T-cell (primary cell): ENCODE measurements around the gene AHNAK. TPM values are rescaled to one million over a fixed set of nuclear protein-coding genes. Genes with fewer than 3 reads are reported as not detected.
"Not testable (repeated sequence)": the region's sequence is repeated elsewhere in the genome, so short reads cannot be mapped to it uniquely, and the experiment has no call there.

Source experiments
- ATAC-seq, 4 experiments: fragments of 200-7000 bp in 3 of 4; fragments of 150-1000 bp in 1 of 4; cut with Tn5 transposase; replicated peaks in 1 of 4; 1 replicate in 3 of 4; 2 replicates in 1 of 4; pipeline ENCODE4 v1.10.0; 2021; ENCODE audit warnings: moderate library complexity in 3 of 4, mild to moderate bottlenecking in 2 of 4, moderate number of reproducible peaks in 1 of 4
- CTCF ChIA-PET, 2 donors: fragments of 300-600 bp; sonication (Branson Sonifier 250); formaldehyde crosslinking; loops; one replicate each; lab custom pipeline; 2022; ENCODE audit warnings: antibody characterized with exemption in 2 of 2; lab: Charles Lee
- POLR2A ChIA-PET, 2 donors: fragments of 300-600 bp; sonication (Branson Sonifier 250); formaldehyde crosslinking; loops; one replicate each; lab custom pipeline; 2022; ENCODE audit warnings: antibody characterized with exemption in 2 of 2; lab: Charles Lee
- DNase-seq, 35 experiments: peaks; one replicate each; pipeline versions ENCODE4 v3.0.0 to v3.0.0-alpha.2; 2013 to 2023
- H3K27ac ChIP-seq: one replicate; pipeline ENCODE4 v1.5.1; 2013; ENCODE audit warnings: low read length
- H3K27me3 ChIP-seq, 2 experiments: replicated peaks in 1 of 2; 1 replicate in 1 of 2; 2 replicates in 1 of 2; pipeline versions ENCODE4 v1.6.1 to v1.7.0; 2013; ENCODE audit warnings: low read length in 1 of 2, mixed read lengths in 1 of 2; ENCODE audit not compliant: control insufficient read depth in 2 of 2, insufficient read depth in 2 of 2; ENCODE audit errors: extremely low read depth in 1 of 2
- H3K36me3 ChIP-seq, 2 donors: 1 replicate in 1 of 2; 2 replicates in 1 of 2; pipeline versions ENCODE4 v1.6.1 to v1.7.0; 2013; ENCODE audit warnings: low read length in 1 of 2; ENCODE audit not compliant: control insufficient read depth in 2 of 2, insufficient read depth in 1 of 2; ENCODE audit errors: extremely low read depth in 1 of 2
- H3K4me1 ChIP-seq, 2 experiments: 1 replicate in 1 of 2; 2 replicates in 1 of 2; pipeline versions ENCODE4 v1.6.1 to v1.7.0; 2013; ENCODE audit warnings: low read length in 2 of 2, mixed read lengths in 1 of 2; ENCODE audit not compliant: insufficient read depth in 2 of 2, control insufficient read depth in 1 of 2; ENCODE audit errors: extremely low read depth in 1 of 2
- H3K4me3 ChIP-seq, 2 donors: 1 replicate in 1 of 2; 2 replicates in 1 of 2; pipeline versions ENCODE4 v1.5.1 to v1.7.0; 2013; ENCODE audit warnings: mild to moderate bottlenecking in 2 of 2, low read length in 1 of 2, moderate library complexity in 1 of 2; ENCODE audit not compliant: control insufficient read depth in 1 of 2; ENCODE audit errors: extremely low read depth in 1 of 2
- H3K9me3 ChIP-seq: 2 replicates; pipeline ENCODE4 v1.7.0; 2013
- H3K27ac Mint-ChIP-seq, 2 donors: one replicate each; pipeline ENCODE4 v1.8.0; 2020 to 2021; ENCODE audit warnings: mild to moderate bottlenecking in 2 of 2, mixed read lengths in 2 of 2
- H3K27me3 Mint-ChIP-seq, 2 donors: one replicate each; pipeline ENCODE4 v1.8.0; 2021 to 2022; ENCODE audit warnings: mixed read lengths in 2 of 2
- H3K36me3 Mint-ChIP-seq: one replicate; pipeline ENCODE4 v1.8.0; 2021; ENCODE audit warnings: mixed read lengths
- H3K4me1 Mint-ChIP-seq, 3 donors: one replicate each; pipeline ENCODE4 v1.8.0; 2020 to 2022; ENCODE audit warnings: mixed read lengths in 3 of 3, mild to moderate bottlenecking in 1 of 3
- H3K4me3 Mint-ChIP-seq, 3 donors: one replicate each; pipeline ENCODE4 v1.8.0; 2020 to 2022; ENCODE audit warnings: mild to moderate bottlenecking in 3 of 3, mixed read lengths in 3 of 3, moderate library complexity in 3 of 3
- H3K9me3 Mint-ChIP-seq, 3 donors: one replicate each; pipeline ENCODE4 v1.8.0; 2020 to 2022; ENCODE audit warnings: mixed read lengths in 3 of 3
- WGBS: methylation state at CpG from one replicate; pipeline ENCODE4 v1.1.5; 2013; ENCODE audit warnings: missing lambda C conversion rate; ENCODE audit not compliant: insufficient coverage; 5-methylcytosine and 5-hydroxymethylcytosine counted together
- total RNA-seq, 35 experiments: library from RNA in 6 of 35; stranded (reverse) in 6 of 35; fragments of 120-200 nt in 1 of 35; gene quantifications; one replicate each; pipeline versions ENCODE4 v1.2.1 to v1.2.4 and lab custom pipeline; 2013 to 2026

The AHNAK gene
- total RNA-seq, 5 donors from 2014 or later (not counting 1 experiment from before 2014, with no cell fraction given), result 267 to 636 (median 395) TPM

DNA sequence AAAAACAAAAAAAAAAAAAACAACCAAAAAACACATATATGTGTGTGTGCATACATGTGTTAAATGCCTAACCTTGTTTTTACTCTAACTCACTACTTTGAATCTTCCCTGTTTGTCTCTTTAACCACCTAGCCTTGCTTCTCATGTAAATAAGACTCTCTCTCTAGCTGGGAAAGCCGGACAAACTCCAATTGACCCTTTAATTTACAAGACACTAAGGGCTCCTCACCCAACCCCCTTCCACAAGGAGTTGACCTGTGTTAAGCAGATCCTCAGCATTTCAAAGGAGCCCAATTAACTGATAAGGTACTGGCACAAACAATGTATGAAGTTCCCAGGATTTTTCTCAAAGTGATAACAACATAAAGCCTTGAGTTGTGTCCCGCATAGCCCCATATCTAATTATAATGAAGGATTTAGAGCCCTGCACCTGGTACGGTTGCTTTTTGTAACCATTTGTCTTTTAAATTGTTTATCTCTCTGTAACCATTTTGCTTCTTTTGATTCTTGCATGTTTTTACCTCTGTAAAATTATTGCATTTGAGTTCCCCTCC, 15.1 kb upstream of the AHNAK start:
- not testable (repeated sequence) for DNase-seq, H3K27ac ChIP-seq, H3K9me3 Mint-ChIP-seq, H3K4me3 ChIP-seq, H3K27me3 ChIP-seq, ATAC-seq, H3K4me3 Mint-ChIP-seq, H3K27me3 Mint-ChIP-seq, H3K9me3 ChIP-seq
- H3K4me1 Mint-ChIP-seq, result peaks cover 44 to 57% (median 51%) of the 10 kb centered on the region in 3 donors
- Histone ChIP-seq H3K4me1 (peaks cover 9 to 43% of the 10 kb centered on the region in 2 experiments), H3K36me3 (peaks cover 19 to 66% of the 10 kb centered on the region in 2 donors)
- H3K27ac Mint-ChIP-seq, result peak overlapping the region; percentile 18 to 59
- ChIA-PET CTCF (interaction anchor here (0.7 to 5.2 kb wide), 4 partner anchors 8 to 137 kb away, joined by 4 to 63 read pairs (median 12); no protein-coding TSS in a partner anchor), POLR2A (interaction anchor here (0.6 kb wide), 2 partner anchors 11 to 107 kb away, joined by 3 read pairs; no protein-coding TSS in a partner anchor)
- H3K36me3 Mint-ChIP-seq, result peaks cover 32% of the 10 kb centered on the region
- no CpG with 5 or more reads among the region's 3 CpGs for WGBS

DNA sequence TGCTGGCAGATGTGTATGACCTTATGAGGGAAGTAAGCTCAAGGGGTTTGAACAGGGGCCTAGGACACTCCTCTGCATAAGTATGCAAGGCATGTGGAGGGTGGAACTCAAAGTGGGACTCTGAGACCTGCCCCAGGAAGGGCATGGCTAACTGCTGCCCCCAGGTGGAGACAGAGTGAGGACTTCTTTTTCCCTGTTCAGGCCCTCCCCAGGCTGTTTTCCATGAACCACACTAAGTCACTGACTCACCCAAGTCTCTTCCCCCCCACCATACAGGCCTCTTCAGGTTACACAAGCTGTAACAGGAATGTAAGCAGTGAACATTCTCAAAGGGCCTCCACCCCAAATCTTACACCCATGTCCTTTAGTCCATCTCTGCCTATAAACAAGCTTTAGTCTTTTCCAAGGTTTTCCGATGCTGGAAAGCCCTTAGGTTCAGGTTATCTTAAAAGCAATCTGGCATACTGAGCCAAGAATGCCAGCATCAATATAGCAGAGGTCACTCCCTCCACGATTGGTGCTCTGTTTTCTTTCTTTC, 14.0 kb upstream of the AHNAK start:
- 60% methylated on average over 1 of the region's 2 CpGs for WGBS
- peaks cover 54 to 61% (median 55%) of the 10 kb centered on the region in 3 donors for H3K4me1 Mint-ChIP-seq
- H3K4me3 Mint-ChIP-seq, result no peak overlapping the region
- ChIA-PET CTCF (interaction anchor here (0.5 to 5.2 kb wide), 23 partner anchors 9 to 194 kb away, joined by 3 to 63 read pairs (median 4); partner anchors contain the start of genes EEF1G (in 2 of the 2), AHNAK (in 1 of the 2) and ZBTB3 (in 1 of the 2)), POLR2A (interaction anchor here (1.2 to 6.5 kb wide), 2 partner anchors 9 to 16 kb away, joined by 4 to 98 read pairs; partner anchors contain the start of gene AHNAK (in 1 of the 2))
- peak overlapping the region; percentile 86 to 99 for H3K27ac Mint-ChIP-seq
- peak; percentile 39 to 88 (median 71) for DNase-seq
- Histone ChIP-seq H3K27me3 (no peaks in the 10 kb centered on the region), H3K27ac (no peak overlapping the region), H3K9me3 (no peaks in the 10 kb centered on the region), H3K4me1 (peaks cover 16 to 54% of the 10 kb centered on the region in 2 experiments), H3K4me3 (no peak overlapping the region), H3K36me3 (peaks cover 14 to 55% of the 10 kb centered on the region in 2 donors)
- peak in 3 of 4 experiments; percentile 14 to 26 (median 25) for ATAC-seq
- H3K9me3 Mint-ChIP-seq, result no peaks in the 10 kb centered on the region
- peaks cover 24% of the 10 kb centered on the region for H3K36me3 Mint-ChIP-seq
- no peaks in the 10 kb centered on the region for H3K27me3 Mint-ChIP-seq

GRCh38 chr11:62559626-62560025, 13.0 kb upstream of the AHNAK start:
- peak overlapping the region; percentile 98 for H3K27ac ChIP-seq
- peaks cover 14 to 46% of the 10 kb centered on the region in 2 donors for H3K36me3 ChIP-seq
- not testable (repeated sequence) for H3K27me3 Mint-ChIP-seq, H3K4me3 ChIP-seq, H3K9me3 ChIP-seq, H3K27me3 ChIP-seq, DNase-seq, ATAC-seq, H3K9me3 Mint-ChIP-seq
- WGBS, result 94% methylated on average over 5 of the region's 5 CpGs
- H3K36me3 Mint-ChIP-seq, result peaks cover 22% of the 10 kb centered on the region
- H3K4me1 Mint-ChIP-seq, result peaks cover 61 to 68% (median 65%) of the 10 kb centered on the region in 3 donors
- ChIA-PET POLR2A (interaction anchor here (0.6 to 6.5 kb wide), 4 partner anchors 14 to 54 kb away, joined by 4 to 98 read pairs (median 8); partner anchors contain the start of genes AHNAK (in 1 of the 2) and EEF1G (in 1 of the 2)), CTCF (interaction anchor here (0.9 to 5.2 kb wide), 11 partner anchors 9 to 165 kb away, joined by 3 to 63 read pairs (median 7); partner anchors contain the start of gene EEF1G (in 1 of the 2))
- peaks cover 24 to 64% of the 10 kb centered on the region in 2 experiments for H3K4me1 ChIP-seq
- peak overlapping the region; percentile 86 to 99 for H3K27ac Mint-ChIP-seq
- H3K4me3 Mint-ChIP-seq, result peak overlapping the region in 2 of 3 donors; percentile 21 to 42

DNA sequence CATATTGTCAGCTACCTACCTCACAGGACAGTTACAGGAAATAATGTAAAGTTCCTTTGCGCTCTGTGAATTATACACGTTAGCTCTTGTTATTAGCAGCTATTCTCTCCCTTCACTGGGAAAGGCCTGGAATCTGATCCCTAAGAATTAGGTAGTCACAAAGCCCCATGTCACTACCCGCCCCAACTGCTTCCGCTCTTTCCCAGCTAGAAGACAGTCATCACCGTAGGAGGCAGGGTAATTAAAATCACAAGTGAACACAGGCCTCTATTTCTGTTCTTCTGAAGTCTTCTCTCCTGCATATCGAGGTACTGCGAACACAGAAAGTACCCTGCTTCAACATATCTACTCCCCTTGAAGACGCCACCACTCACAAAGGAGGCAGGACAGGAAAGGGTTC, 12.6 kb upstream of the AHNAK start:
- DNase-seq (no peak), ATAC-seq (no peak)
- Mint-ChIP-seq H3K4me1 (peaks cover 65 to 73% (median 69%) of the 10 kb centered on the region in 3 donors), H3K4me3 (peak overlapping the region in 1 of 3 donors; percentile 42), H3K27ac (peak overlapping the region; percentile 86 to 99), H3K27me3 (no peaks in the 10 kb centered on the region), H3K9me3 (no peaks in the 10 kb centered on the region), H3K36me3 (peaks cover 22% of the 10 kb centered on the region)
- Histone ChIP-seq H3K27ac (peak overlapping the region; percentile 98), H3K27me3 (no peaks in the 10 kb centered on the region), H3K4me1 (peaks cover 28 to 68% of the 10 kb centered on the region in 2 experiments), H3K36me3 (peaks cover 14 to 45% of the 10 kb centered on the region in 2 donors), H3K9me3 (no peaks in the 10 kb centered on the region), H3K4me3 (no peak overlapping the region)
- WGBS, result 66% methylated on average over 7 of the region's 8 CpGs
- ChIA-PET POLR2A (interaction anchor here (0.6 to 6.5 kb wide), 6 partner anchors 15 to 134 kb away, joined by 3 to 98 read pairs (median 6); partner anchors contain the start of genes AHNAK (in 1 of the 2) and EEF1G (in 1 of the 2)), CTCF (interaction anchor here (0.7 to 5.2 kb wide), 13 partner anchors 9 to 166 kb away, joined by 3 to 63 read pairs (median 5); partner anchors contain the start of genes EEF1G (in 2 of the 2) and TUT1 (in 1 of the 2))

DNA sequence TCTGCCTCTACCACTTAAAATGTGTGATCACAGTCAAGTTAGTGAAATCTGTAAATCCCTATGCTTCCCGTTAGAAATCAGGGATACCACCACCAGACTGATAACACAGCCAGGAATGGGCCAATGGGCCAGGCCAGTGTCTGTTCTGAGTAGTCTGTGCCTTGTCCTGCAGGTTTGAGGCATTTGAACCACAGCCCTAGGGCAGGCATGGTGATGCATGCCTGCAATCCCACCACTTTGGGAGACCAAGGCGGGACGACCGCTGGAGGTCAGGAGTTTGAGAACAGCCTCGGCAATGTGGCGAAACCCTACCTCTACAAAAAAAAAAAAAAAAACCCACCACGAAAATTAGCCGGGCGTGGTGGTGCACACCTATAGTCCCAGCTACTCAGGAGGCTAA, 12.1 kb upstream of the AHNAK start:
- Histone ChIP-seq H3K27me3 (no peaks in the 10 kb centered on the region), H3K4me1 (peaks cover 34 to 74% of the 10 kb centered on the region in 2 experiments), H3K36me3 (peaks cover 14 to 40% of the 10 kb centered on the region in 2 donors), H3K9me3 (no peaks in the 10 kb centered on the region), H3K27ac (peak overlapping the region; percentile 98), H3K4me3 (no peak overlapping the region)
- DNase-seq (no peak), ATAC-seq (no peak)
- Mint-ChIP-seq H3K27me3 (no peaks in the 10 kb centered on the region), H3K4me3 (peak overlapping the region in 1 of 3 donors; percentile 82), H3K4me1 (peaks cover 70 to 78% (median 74%) of the 10 kb centered on the region in 3 donors), H3K27ac (peak overlapping the region; percentile 97 to 99), H3K36me3 (peaks cover 19% of the 10 kb centered on the region), H3K9me3 (no peaks in the 10 kb centered on the region)
- ChIA-PET CTCF (interaction anchor here (0.7 to 5.2 kb wide), 10 partner anchors 9 to 166 kb away, joined by 3 to 63 read pairs (median 6); partner anchors contain the start of genes EEF1G (in 1 of the 2) and TUT1 (in 1 of the 2)), POLR2A (interaction anchor here in 1 of 2 donors (0.6 to 6.5 kb wide), 7 partner anchors 14 to 133 kb away, joined by 3 to 98 read pairs (median 5); partner anchors contain the start of genes AHNAK and EEF1G)
- WGBS, result 88% methylated on average over 1 of the region's 9 CpGs
